Right cardiac atrium (tissue), 5 donors: Measurements from ENCODE around the gene IFIT1. TPM values are rescaled to one million over a fixed set of nuclear protein-coding genes. Genes with fewer than 3 reads are reported as not detected.
"Not testable (repeated sequence)": the region's sequence is repeated elsewhere in the genome, so short reads cannot be mapped to it uniquely, and the experiment has no call there.

ENCODE experiments used
- ATAC-seq, 2 donors: fragments of 200-7000 bp; cut with Tn5 transposase; one replicate each; pipeline versions ENCODE4 v1.8.0 to v1.9.1; 2020; ENCODE audit warnings: moderate library complexity in 2 of 2, mild to moderate bottlenecking in 1 of 2
- DNase-seq, 3 donors: peaks; one replicate each; pipeline ENCODE4 v3.0.0-alpha.2; 2020
- H3K27ac ChIP-seq: one replicate; pipeline ENCODE4 v1.5.1; 2013; ENCODE audit warnings: mild to moderate bottlenecking, low read length, control low read depth, moderate library complexity
- H3K27me3 ChIP-seq: one replicate; pipeline ENCODE4 v1.6.1; 2013; ENCODE audit not compliant: control insufficient read depth, insufficient read depth
- H3K4me1 ChIP-seq: one replicate; pipeline ENCODE4 v1.6.1; 2013; ENCODE audit warnings: low read length; ENCODE audit not compliant: control insufficient read depth, insufficient read depth
- H3K4me3 ChIP-seq: one replicate; pipeline ENCODE4 v1.5.1; 2013; ENCODE audit warnings: low read length, control low read depth
- H3K9me3 ChIP-seq: one replicate; pipeline ENCODE4 v1.6.1; 2013; ENCODE audit warnings: low read length; ENCODE audit not compliant: control insufficient read depth
- WGBS: extraction: QIAGEN DNeasy Blood & Tissue Kit; methylation state at CpG from one replicate; pipeline ENCODE4 v1.1.7; 2013; 5-methylcytosine and 5-hydroxymethylcytosine counted together
- intact Hi-C, 4 donors: fragments of 100-400 bp; cut with DNase I; formaldehyde crosslinking; loops; one replicate each; pipeline versions ENCODE4 v1.11.0 to v1.14.0; 2022 to 2023
- polyA plus RNA-seq: library from polyadenylated mRNA; stranded (reverse); fragments of 200-250 nt; gene quantifications from one replicate; pipeline ENCODE4 v1.2.3, GENCODE V29; 2013
- total RNA-seq, 4 donors: library from RNA; stranded (reverse); fragmentation: NEBNext Ultra II Directional; extraction: Animal tissue kit (Norgen Biotek cat#: 25700); gene quantifications; one replicate each; pipeline ENCODE4 v1.2.1, GENCODE V29; 2021
- donor health status: healthy with polysubstance abuse.
- donor health status: DM: no; HTN: yes; CAD: no.
- donor health status: DM: no; HTN: no; CAD: no.
- donor health status: DM: no; HTN: yes; CAD: no; lungs with severe emphysema.
- donor health status: DM: yes; HTN: yes; CAD: no.

IFIT1 gene
- total and polyA plus RNA-seq, 5 donors, result 12.6 to 41.2 (median 29.6) TPM

DNA sequence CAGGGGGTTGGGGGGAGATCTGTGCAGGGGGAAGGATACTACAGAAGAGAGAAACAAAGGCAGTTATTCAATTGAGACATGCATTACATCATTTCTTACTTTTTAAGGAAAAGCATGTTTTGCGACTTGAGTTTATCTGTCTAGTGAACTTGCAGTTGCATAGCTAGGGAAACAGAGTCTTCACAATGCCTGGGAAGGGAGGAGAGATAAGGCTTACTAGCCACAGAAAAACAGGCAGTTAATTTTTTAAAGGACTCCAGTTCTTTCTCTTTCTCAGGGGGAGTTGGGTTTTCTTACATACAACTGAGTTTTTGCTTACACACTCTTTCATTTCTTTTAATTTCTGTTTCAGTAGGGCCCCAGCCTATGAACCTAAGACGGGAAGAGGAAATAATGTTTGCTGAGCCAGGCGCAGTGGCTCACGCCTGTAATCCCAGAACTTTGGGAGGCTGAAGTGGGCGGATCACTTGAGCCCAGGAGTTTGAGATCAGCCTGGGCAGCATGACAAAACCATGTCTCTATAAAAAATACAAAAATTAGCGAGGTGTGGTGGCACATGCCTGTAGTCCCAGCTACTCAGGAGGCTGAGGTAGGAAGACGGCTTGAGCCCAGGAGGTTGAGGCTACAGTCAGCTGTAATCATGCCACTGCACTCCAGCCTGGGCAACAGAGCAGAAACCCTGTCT lies 41.6 kb upstream of the IFIT1 start:
- H3K27me3 ChIP-seq, H3K4me3 ChIP-seq, intact Hi-C loops, H3K9me3 ChIP-seq: not testable (repeated sequence)
- WGBS, result 25% methylated on average over 7 of the region's 7 CpGs
- H3K4me1 ChIP-seq, result peaks cover 19% of the 10 kb centered on the region
- ATAC-seq (peak; percentile 59 to 63), DNase-seq (peak; percentile 62 to 79 (median 73))
- H3K27ac ChIP-seq, result peak overlapping the region; percentile 96

DNA sequence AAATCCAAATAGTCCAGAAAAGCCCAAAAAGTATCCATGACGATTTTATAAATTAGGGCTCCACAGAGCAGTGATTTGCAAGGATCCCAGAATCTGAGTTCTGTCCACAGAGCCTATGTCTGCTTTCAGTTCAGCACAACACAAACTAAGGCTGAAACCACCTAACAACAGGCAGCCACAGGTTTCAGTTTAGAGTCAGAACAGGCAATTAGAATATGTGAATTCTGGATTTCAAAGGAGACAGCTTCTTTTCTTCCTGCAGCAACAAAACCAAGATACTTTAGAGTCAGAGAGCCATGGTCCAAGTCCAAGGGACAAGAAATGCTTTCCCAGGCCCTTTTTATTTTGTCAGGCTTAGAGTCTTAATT lies 41.0 kb upstream of the IFIT1 start:
- Histone ChIP-seq H3K9me3 (no peaks in the 10 kb centered on the region), H3K4me3 (no peak overlapping the region), H3K27ac (peak overlapping the region; percentile 96), H3K27me3 (no peaks in the 10 kb centered on the region), H3K4me1 (peaks cover 19% of the 10 kb centered on the region)
- peak in 1 of 2 donors; percentile 25 for ATAC-seq
- intact Hi-C loops, result no loop called here
- WGBS, result 64% methylated on average over 1 of the region's 1 CpG
- DNase-seq, result no peak

DNA sequence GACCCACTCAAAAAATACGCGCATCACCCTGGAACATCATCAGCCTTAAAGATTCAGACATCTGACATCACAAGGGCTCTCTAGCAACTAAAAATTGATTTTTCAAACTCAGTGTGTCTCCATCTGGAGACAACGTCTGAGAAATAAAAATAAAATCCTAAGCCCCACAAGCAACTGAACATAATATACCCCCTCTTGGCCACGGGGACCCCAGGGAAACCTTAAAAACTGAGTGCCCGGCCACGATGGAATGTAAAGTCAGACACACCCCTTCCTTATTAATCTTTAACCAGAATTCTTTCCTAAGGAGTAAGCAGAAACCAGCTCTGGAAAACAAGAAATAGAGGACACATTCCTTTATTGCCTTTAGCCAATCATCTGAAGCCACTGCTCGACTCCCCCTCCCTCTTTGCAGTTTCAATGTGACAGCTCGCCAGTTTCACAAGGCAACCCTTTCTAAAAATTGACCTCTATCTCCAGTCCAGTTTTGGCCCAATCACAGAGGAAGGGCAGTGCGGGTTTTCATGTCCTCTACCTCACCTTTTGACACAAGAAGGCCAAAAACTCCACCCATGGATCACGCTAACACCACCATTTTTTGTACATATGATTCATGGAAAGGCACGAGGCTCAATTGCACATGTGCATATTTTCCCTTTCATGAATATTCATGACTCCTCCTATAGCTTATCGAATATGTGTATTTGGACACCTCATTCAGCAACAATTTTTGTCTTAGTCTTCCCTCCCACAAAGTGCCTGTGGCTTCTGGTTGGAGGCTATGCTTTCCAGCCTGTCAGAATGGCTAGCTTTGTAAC lies 40.4 kb upstream of the IFIT1 start:
- no peaks in the 10 kb centered on the region for H3K27me3 ChIP-seq
- ATAC-seq, result peak; percentile 73 to 79
- no peaks in the 10 kb centered on the region for H3K9me3 ChIP-seq
- H3K27ac ChIP-seq, result peak overlapping the region; percentile 96
- intact Hi-C loops, result no loop called here
- 34% methylated on average over 12 of the region's 12 CpGs for WGBS
- H3K4me1 ChIP-seq, result peaks cover 17% of the 10 kb centered on the region
- peak; percentile 41 to 65 (median 53) for DNase-seq
- H3K4me3 ChIP-seq, result no peak overlapping the region

DNA sequence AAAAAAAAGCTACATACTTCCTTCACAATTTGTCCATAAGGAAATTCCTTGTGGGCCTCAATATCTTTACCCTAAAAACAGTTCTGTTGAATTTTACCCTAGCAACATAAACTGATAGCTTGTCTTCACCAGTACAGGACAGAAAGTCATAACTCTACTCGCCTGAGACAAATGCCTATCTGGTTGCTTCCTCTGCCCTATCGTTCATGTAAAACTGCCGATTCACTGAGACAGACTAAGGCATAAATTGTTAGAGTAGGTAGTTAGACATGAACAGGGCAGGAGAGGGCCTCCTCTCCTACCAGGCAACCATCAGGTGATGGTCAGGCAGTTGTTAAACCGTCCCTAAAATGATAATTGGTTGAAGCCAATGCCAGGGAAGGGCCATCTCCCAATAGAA lies 39.6 kb upstream of the IFIT1 start:
- intact Hi-C loops, result no loop called here
- Histone ChIP-seq H3K9me3 (no peaks in the 10 kb centered on the region), H3K4me3 (no peak overlapping the region), H3K27me3 (no peaks in the 10 kb centered on the region), H3K27ac (no peak overlapping the region), H3K4me1 (peaks cover 14% of the 10 kb centered on the region)
- ATAC-seq (no peak), DNase-seq (no peak)
- 75% methylated on average over 4 of the region's 4 CpGs for WGBS

DNA sequence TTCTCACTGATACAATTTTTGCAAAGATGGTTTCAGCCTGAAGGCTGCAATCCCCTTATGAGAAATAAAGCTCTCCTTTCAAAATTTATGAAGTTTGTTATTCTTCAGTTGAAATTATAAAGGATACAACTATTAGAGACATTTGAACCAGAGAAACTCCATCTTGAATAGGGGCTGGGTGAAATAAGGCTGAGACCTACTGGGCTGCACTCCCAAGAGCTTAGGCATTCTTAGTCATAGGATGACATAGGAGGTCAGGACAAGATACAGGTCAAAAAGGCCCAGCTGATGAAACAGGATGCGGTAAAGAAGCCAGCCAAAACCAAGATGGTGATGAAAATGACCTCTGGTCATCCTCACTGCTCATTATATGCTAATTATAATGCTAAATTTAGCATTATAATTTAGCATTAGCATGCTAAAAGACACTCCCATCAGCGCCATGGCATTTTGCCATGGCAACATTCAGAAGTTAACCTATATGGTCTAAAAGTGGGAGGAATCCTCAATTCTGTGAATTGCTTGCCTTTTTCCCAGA lies 37.0 kb upstream of the IFIT1 start:
- Histone ChIP-seq H3K4me3 (no peak overlapping the region), H3K4me1 (peaks cover 10% of the 10 kb centered on the region), H3K27me3 (no peaks in the 10 kb centered on the region), H3K27ac (no peak overlapping the region), H3K9me3 (no peaks in the 10 kb centered on the region)
- 93% methylated on average over 2 of the region's 2 CpGs for WGBS
- DNase-seq (no peak), ATAC-seq (no peak)
- intact Hi-C loops, result no loop called here

DNA sequence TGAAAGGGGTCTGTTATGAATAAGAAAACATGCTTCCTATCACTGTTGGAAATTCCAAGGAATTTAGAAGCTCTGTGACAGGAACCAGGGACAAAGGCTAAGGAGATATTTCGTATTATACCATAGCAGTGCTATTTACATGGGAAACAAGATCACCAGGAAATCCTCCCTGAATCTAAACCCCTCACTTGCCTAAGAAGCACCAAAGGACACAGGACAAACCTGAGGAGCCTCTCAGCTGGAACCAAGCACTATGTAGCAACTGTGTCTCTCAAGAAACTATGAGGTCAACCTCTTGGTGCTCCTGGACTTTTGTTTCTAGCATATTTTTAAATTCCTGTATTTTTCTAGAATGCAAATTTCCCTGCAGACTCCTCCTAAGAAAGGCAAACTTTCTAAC lies 35.3 kb upstream of the IFIT1 start:
- H3K4me1 ChIP-seq, result peaks cover 5% of the 10 kb centered on the region
- no peaks in the 10 kb centered on the region for H3K9me3 ChIP-seq
- intact Hi-C loops, result no loop called here
- H3K4me3 ChIP-seq, result no peak overlapping the region
- no peak overlapping the region for H3K27ac ChIP-seq
- DNase-seq (no peak), ATAC-seq (no peak)
- no peaks in the 10 kb centered on the region for H3K27me3 ChIP-seq
- 50% methylated on average over 1 of the region's 1 CpG for WGBS

DNA sequence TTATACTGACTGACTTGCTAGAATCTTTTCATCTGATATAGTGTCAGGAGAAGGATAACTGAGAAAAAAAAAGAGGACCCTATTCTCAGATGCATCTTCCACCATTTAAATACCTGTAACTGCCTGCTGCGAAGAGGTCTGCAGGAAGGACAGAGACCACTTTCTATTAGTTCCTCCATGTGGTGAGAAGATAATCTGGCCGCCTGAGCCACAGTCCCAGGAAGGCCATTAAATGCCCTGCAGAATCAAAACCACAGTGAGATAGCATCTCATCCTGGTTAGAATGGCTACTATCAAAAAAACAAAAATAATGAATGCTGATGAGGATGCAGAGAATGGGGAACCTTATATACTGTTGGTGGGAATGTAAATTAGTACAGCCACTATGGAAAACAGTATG lies 34.4 kb upstream of the IFIT1 start:
- WGBS, result 89% methylated on average over 2 of the region's 2 CpGs
- no peaks in the 10 kb centered on the region for H3K27me3 ChIP-seq
- ATAC-seq, result no peak
- peaks cover 7% of the 10 kb centered on the region for H3K4me1 ChIP-seq
- H3K4me3 ChIP-seq, result no peak overlapping the region
- H3K9me3 ChIP-seq, result no peaks in the 10 kb centered on the region
- intact Hi-C loops, result no loop called here
- H3K27ac ChIP-seq, result no peak overlapping the region
- DNase-seq, result no peak

DNA sequence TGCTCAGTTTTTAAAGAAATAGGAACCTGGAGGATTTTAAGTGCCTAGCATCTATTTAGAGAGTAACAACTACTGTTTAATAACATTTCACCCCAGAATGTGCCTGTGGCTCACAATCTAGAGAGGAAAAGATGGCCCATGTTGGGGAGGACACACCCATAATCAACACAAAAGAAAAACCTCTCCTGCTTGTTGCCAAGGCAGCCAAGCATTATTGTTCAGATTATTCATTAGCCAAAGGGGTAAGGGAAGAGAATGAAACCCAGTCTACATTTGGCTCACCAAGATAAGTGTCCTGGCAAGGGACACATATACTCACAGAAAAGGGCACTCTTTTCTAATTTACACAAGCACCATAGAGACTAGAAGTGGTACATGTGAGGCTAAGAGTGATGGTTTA lies 32.3 kb upstream of the IFIT1 start:
- Histone ChIP-seq H3K4me1 (peaks cover 9% of the 10 kb centered on the region), H3K27me3 (no peaks in the 10 kb centered on the region), H3K4me3 (no peak overlapping the region), H3K27ac (no peak overlapping the region), H3K9me3 (no peaks in the 10 kb centered on the region)
- DNase-seq (no peak), ATAC-seq (peak in 1 of 2 donors; percentile 71)
- intact Hi-C loops, result no loop called here

DNA sequence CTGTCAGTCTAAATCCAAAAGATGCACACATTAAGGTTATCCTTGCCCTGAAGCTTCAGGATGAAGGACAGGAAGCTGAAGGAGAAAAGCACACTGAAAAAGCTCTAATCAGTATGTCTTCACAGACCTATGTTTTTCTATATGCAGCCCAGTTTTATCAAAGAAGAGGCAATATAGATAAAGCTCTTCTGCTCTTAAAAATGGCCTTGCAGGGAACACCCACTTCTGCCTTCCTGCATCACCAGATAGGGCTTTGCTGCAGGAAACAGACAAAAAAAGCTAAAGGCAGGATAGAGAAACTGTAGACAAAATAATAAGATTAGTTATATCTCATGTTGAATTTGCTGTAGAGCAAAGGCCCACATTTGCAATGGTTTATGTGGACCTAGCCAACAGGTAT lies 29.5 kb upstream of the IFIT1 start:
- Histone ChIP-seq H3K27ac (no peak overlapping the region), H3K9me3 (no peaks in the 10 kb centered on the region), H3K4me3 (no peak overlapping the region), H3K4me1 (peaks cover 15% of the 10 kb centered on the region), H3K27me3 (no peaks in the 10 kb centered on the region)
- intact Hi-C loops, result no loop called here
- ATAC-seq (no peak), DNase-seq (no peak)

DNA sequence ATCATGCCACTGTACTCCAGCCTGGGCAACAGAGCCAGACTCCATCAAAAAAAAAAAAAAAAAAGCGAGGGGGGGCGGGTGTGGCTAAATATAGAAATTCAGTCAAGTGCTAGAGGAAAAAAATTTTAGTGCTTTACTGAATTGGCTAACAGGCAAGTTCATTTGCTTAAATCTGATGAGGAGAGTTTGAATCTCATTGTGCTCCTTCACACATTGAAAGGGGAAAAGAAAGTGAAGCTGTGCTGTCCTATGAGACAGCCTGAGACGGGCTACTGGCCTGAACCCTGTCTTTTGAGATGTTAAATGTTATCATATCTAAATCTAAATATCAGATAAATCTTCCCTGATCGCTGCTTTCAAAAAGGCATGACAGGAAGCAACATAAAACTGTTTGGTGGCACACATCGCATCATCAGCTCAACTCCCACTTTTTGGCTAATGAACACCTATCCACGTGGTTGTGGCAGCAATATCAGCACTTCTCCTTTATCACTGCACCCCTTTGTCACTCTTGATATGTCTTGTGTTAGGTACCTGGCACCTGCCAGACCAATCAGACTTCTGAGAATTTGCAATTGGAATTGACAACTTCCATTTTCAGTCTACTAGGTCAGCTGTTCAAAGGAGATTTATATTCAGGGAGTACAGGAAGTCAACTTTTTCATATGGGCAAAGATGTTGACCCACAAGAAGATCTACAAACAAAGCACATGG lies 28.5 kb upstream of the IFIT1 start:
- ATAC-seq, result no peak
- WGBS, result 58% methylated on average over 6 of the region's 6 CpGs
- Histone ChIP-seq H3K4me1 (peaks cover 16% of the 10 kb centered on the region), H3K9me3 (no peaks in the 10 kb centered on the region), H3K4me3 (no peak overlapping the region), H3K27ac (no peak overlapping the region), H3K27me3 (no peaks in the 10 kb centered on the region)
- intact Hi-C loops, result no loop called here
- no peak for DNase-seq

DNA sequence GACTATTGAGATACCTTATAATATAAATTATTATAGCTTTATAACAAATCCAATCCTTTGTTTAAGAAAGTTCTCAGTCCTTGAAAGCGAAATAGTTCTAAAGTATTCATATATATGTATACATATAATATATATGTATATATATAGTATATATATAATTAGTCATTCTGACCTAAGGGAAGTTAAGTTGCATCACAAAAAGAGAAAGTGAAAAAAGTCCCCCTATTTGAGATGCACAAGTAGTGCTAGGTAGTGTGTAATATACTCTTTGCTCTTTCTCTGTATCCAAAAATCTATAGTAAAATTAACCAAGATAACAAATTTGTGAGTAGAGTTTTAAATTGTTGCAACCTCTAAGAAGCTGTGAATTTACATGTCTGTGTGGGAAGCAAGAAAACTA lies 27.9 kb upstream of the IFIT1 start:
- DNase-seq, result no peak
- no peaks in the 10 kb centered on the region for H3K27me3 ChIP-seq
- H3K4me3 ChIP-seq, result no peak overlapping the region
- no peak for ATAC-seq
- intact Hi-C loops, result no loop called here
- WGBS, result 98% methylated on average over 1 of the region's 1 CpG
- H3K27ac ChIP-seq, result no peak overlapping the region
- no peaks in the 10 kb centered on the region for H3K9me3 ChIP-seq
- H3K4me1 ChIP-seq, result peaks cover 17% of the 10 kb centered on the region
